Kidney (tissue), 22 donors: Measurements from ENCODE around the gene UBAP2L. TPM values are rescaled to one million over a fixed set of nuclear protein-coding genes. Genes with fewer than 3 reads are reported as not detected.

Source experiments
- DNase-seq, 5 donors: peaks; one replicate each; pipeline ENCODE4 v3.0.0-alpha.2; 2013 to 2020
- FAIRE-seq: peaks from 2 replicates; lab custom pipeline; 2012; peaks lifted over from hg19 to GRCh38; lab: Jason Lieb, UNC
- H3K27ac ChIP-seq, 2 donors: one replicate each; pipeline ENCODE4 v1.7.0; 2013; ENCODE audit warnings: low read depth in 2 of 2, low read length in 2 of 2, inconsistent platforms in 1 of 2
- H3K27me3 ChIP-seq: one replicate; pipeline ENCODE4 v1.7.1; 2013; ENCODE audit warnings: low read length, inconsistent platforms; ENCODE audit not compliant: control insufficient read depth, insufficient read depth
- H3K36me3 ChIP-seq, 3 donors: one replicate each; pipeline versions ENCODE4 v1.7.0 to v1.7.1; 2013; ENCODE audit warnings: low read length in 3 of 3, control low read depth in 1 of 3, inconsistent platforms in 1 of 3; ENCODE audit not compliant: insufficient read depth in 3 of 3, control insufficient read depth in 2 of 3
- H3K4me1 ChIP-seq, 3 donors: one replicate each; pipeline versions ENCODE4 v1.7.0 to v1.7.1; 2013; ENCODE audit warnings: low read length in 3 of 3, inconsistent platforms in 1 of 3, low read depth in 1 of 3; ENCODE audit not compliant: control insufficient read depth in 2 of 3, insufficient read depth in 2 of 3
- H3K4me3 ChIP-seq, 3 donors: one replicate each; pipeline versions ENCODE4 v1.7.0 to v1.8.1; 2013; ENCODE audit warnings: low read length in 3 of 3, control low read depth in 1 of 3, inconsistent platforms in 1 of 3
- H3K9ac ChIP-seq, 3 donors: one replicate each; pipeline versions ENCODE4 v1.7.0 to v1.7.1; 2013; ENCODE audit warnings: low read length in 3 of 3, control low read depth in 1 of 3, inconsistent platforms in 1 of 3
- H3K9me3 ChIP-seq, 3 donors: one replicate each; pipeline versions ENCODE4 v1.7.0 to v1.7.1; 2013; ENCODE audit warnings: low read length in 3 of 3, control low read depth in 1 of 3, inconsistent platforms in 1 of 3; ENCODE audit not compliant: control insufficient read depth in 2 of 3, insufficient read depth in 1 of 3
- CTCF ChIP-seq: IDR thresholded peaks from 3 replicates; pipeline ENCODE4 v1.5.1; 2012; ENCODE audit warnings: mild to moderate bottlenecking, moderate library complexity, borderline replicate concordance; ENCODE audit not compliant: insufficient read depth; ENCODE audit errors: extremely low read depth
- intact Hi-C: fragments of 100-400 bp; cut with DNase I; formaldehyde crosslinking; loops from one replicate; pipeline ENCODE4 v1.11.1; 2022
- long read RNA-seq, 10 donors: library from polyadenylated mRNA in 1 of 10; unstranded in 1 of 10; transcript quantifications; one replicate each; pipeline ENCODE4 v2.0.0 and lab custom pipeline, GENCODE V29; 2021 to 2026
- polyA plus RNA-seq: library from polyadenylated mRNA; stranded (reverse); fragments of 350-450 nt; fragmentation: Illumina TruSeq; extraction: RNeasy Lipid Tissue Mini Kit (QIAGEN cat#74804); gene quantifications from one replicate; pipeline ENCODE4 v1.2.3, GENCODE V29; 2014; ENCODE audit warnings: low read depth, low replicate concordance; ENCODE audit not compliant: insufficient read depth
- total RNA-seq: library from RNA; stranded (reverse); fragmentation: NEBNext Ultra II Directional; extraction: Animal tissue kit (Norgen Biotek cat#: 25700); gene quantifications from one replicate; pipeline ENCODE4 v1.2.1, GENCODE V29; 2021
- donor health status: control.
- donor health status: control.
- donor health status: control.
- donor health status: control.
- donor health status: control.
- donor health status: DM: yes; HTN: yes; CAD: no.
- donor health status: Normal renal cell carcinoma (clear cell type).

Gene UBAP2L
- total RNA-seq (131 TPM), polyA plus RNA-seq (46.2 TPM)
- long read RNA-seq, donor 1, partial matches to known transcripts: 11 of 12 reads
- long read RNA-seq, donor 1, other reads (novel, unspliced or antisense): 0 of 12 reads
- long read RNA-seq, donor 2, partial matches to known transcripts: 51 of 51 reads
- long read RNA-seq, donor 2, other reads (novel, unspliced or antisense): 0 of 51 reads
- long read RNA-seq, donor 3, partial matches to known transcripts: 54 of 61 reads
- long read RNA-seq, donor 3, other reads (novel, unspliced or antisense): 5 of 61 reads
- long read RNA-seq, donor 4, partial matches to known transcripts: 142 of 145 reads
- long read RNA-seq, donor 4, other reads (novel, unspliced or antisense): 0 of 145 reads
- long read RNA-seq, donor 5: 0 reads
- long read RNA-seq, donor 6, partial matches to known transcripts: 11 of 21 reads
- long read RNA-seq, donor 6, other reads (novel, unspliced or antisense): 7 of 21 reads
- long read RNA-seq, donor 7, partial matches to known transcripts: 8 of 24 reads
- long read RNA-seq, donor 7, other reads (novel, unspliced or antisense): 15 of 24 reads
- long read RNA-seq, donor 8, partial matches to known transcripts: 58 of 59 reads
- long read RNA-seq, donor 8, other reads (novel, unspliced or antisense): 0 of 59 reads
- long read RNA-seq, donor 9, partial matches to known transcripts: 0 of 2 reads
- long read RNA-seq, donor 9, other reads (novel, unspliced or antisense): 0 of 2 reads
- long read RNA-seq, donor 10, partial matches to known transcripts: 73 of 74 reads
- long read RNA-seq, donor 10, other reads (novel, unspliced or antisense): 0 of 74 reads

- DNase-seq (peak; percentile 99 to 100 (median 100)), FAIRE-seq (peak; percentile 88)
- H3K4me1 ChIP-seq: peaks cover 0 to 30% (median 12%) of the 10 kb centered on the region in 3 donors
- H3K4me3 ChIP-seq: peak within 1 kb of the TSS; percentile 90 to 94 (median 93)
- no peaks in the 10 kb centered on the region for H3K27me3 ChIP-seq
- intact Hi-C loops: no loop called here
- H3K9ac ChIP-seq: peak within 1 kb of the TSS; percentile 92 to 100 (median 95)
- no peaks in the 10 kb centered on the region for H3K9me3 ChIP-seq
- H3K27ac ChIP-seq: peak within 1 kb of the TSS; percentile 99
- TF ChIP-seq CTCF: no peak
- H3K36me3 ChIP-seq: peaks cover 5 to 23% (median 8%) of the 10 kb centered on the region in 3 donors
These were observed at the start of gene UBAP2L for GRCh38 chr1:154220071-154220969. UBAP2L (plus strand) TSS chr1:154220955; CDS start chr1:154225124, 4,169 bp downstream.

GRCh38 chr1:154171223-154171583, 49.6 kb upstream of the UBAP2L start:
- Histone ChIP-seq H3K9me3 (no peaks in the 10 kb centered on the region), H3K27ac (no peak overlapping the region), H3K9ac (no peak overlapping the region), H3K4me1 (peaks cover 0 to 2% (median 0%) of the 10 kb centered on the region in 3 donors), H3K27me3 (no peaks in the 10 kb centered on the region), H3K36me3 (peaks cover 25 to 66% (median 48%) of the 10 kb centered on the region in 3 donors), H3K4me3 (no peak overlapping the region)
- intact Hi-C loops: no loop called here
- DNase-seq (no peak), FAIRE-seq (no peak)
- no peak for TF ChIP-seq CTCF

- no peak for TF ChIP-seq CTCF
- Histone ChIP-seq H3K9ac (no peak overlapping the region), H3K4me1 (peaks cover 0 to 3% (median 2%) of the 10 kb centered on the region in 3 donors), H3K27ac (no peak overlapping the region), H3K36me3 (peaks cover 25 to 62% (median 46%) of the 10 kb centered on the region in 3 donors), H3K4me3 (no peak overlapping the region), H3K27me3 (no peaks in the 10 kb centered on the region), H3K9me3 (no peaks in the 10 kb centered on the region)
- intact Hi-C loops: no loop called here
- no peak for FAIRE-seq
- DNase-seq: no peak
These were observed 48.9 kb upstream of the UBAP2L start for GRCh38 chr1:154171880-154172279.
